Motor neuron (in vitro differentiated cells): ENCODE data around the gene DTNA. TPM values are rescaled to one million over a fixed set of nuclear protein-coding genes. Genes with fewer than 3 reads are reported as not detected.
"Not testable (repeated sequence)": the region's sequence is repeated elsewhere in the genome, so short reads cannot be mapped to it uniquely, and the experiment has no call there.

Experiments used
- ATAC-seq, 8 experiments: fragments of 200-7000 bp; cut with Tn5 transposase; replicated peaks in 6 of 8; 2 replicates each; pipeline ENCODE4 v1.8.0; 2021; ENCODE audit warnings: mild to moderate bottlenecking in 8 of 8, moderate library complexity in 8 of 8
- H3K27ac ChIP-seq, 2 donors: fragments of 250-450 bp; sonication (Bioruptor Pico); 2 replicates each; pipeline ENCODE4 v1.9.0; 2021; ENCODE audit warnings: antibody characterized with exemption in 2 of 2, mild to moderate bottlenecking in 2 of 2, moderate library complexity in 1 of 2
- H3K4me1 ChIP-seq, 2 donors: fragments of 250-450 bp; sonication (Bioruptor Pico); replicated peaks in 1 of 2; 2 replicates each; pipeline ENCODE4 v1.6.1; 2021; ENCODE audit warnings: antibody characterized with exemption in 2 of 2, mild to moderate bottlenecking in 2 of 2, moderate library complexity in 1 of 2
- H3K4me3 ChIP-seq, 5 donors: fragments of 250-450 bp; sonication (Bioruptor Pico); 2 replicates each; pipeline ENCODE4 v1.9.0; 2021; ENCODE audit warnings: antibody characterized with exemption in 5 of 5, mild to moderate bottlenecking in 5 of 5, moderate library complexity in 4 of 5
- WGBS, 10 experiments: fragments of 450-650 bp; shearing (Covaris generic); methylation state at CpG; one replicate each; pipeline ENCODE4 v1.0.0; 2022; 5-methylcytosine and 5-hydroxymethylcytosine counted together
- in situ Hi-C, 9 experiments: fragments of 400-800 bp; cut with MboI; loops; one replicate each; pipeline ENCODE4 v1.15.0; 2021; ENCODE audit warnings: low sequenced_read_pairs in 9 of 9, low pct_unique_long_range_greater_than_20kb in 2 of 9; ENCODE audit not compliant: unreplicated experiment in 9 of 9
- total RNA-seq, 8 experiments: library from RNA; unstranded; fragments of 300-600 nt; gene quantifications; 2 replicates each; pipeline versions ENCODE4 v1.2.3 to v1.2.4, GENCODE V29; 2022

DTNA gene
- total RNA-seq, 8 experiments from 2014 or later = 26.0 to 140 (median 49.2) TPM

GRCh38 chr18:34702814-34703213 lies 7.3 kb upstream of the DTNA start:
- Histone ChIP-seq H3K4me1 (peaks cover 6 to 18% of the 10 kb centered on the region in 2 donors), H3K27ac (no peak overlapping the region), H3K4me3 (no peak overlapping the region)
- WGBS, 10 experiments = 78 to 100% (median 98%) methylated on average over 1 to 3 of the region's 3 CpGs
- in situ Hi-C loops = no loop called here
- ATAC-seq = no peak

- Histone ChIP-seq H3K4me3 (no peak overlapping the region), H3K27ac (no peak overlapping the region), H3K4me1 (peaks cover 11 to 23% of the 10 kb centered on the region in 2 donors)
- in situ Hi-C loops = no loop called here
- WGBS, 10 experiments = 71 to 100% (median 100%) methylated on average over 1 of the region's 1 CpG; no CpG with 5 or more reads in 1 of the 10 experiments
- peak in 4 of 8 experiments; percentile 14 to 83 (median 66) for ATAC-seq
Observed at GRCh38 chr18:34704074-34704473, 6.0 kb upstream of the DTNA start.

DNA sequence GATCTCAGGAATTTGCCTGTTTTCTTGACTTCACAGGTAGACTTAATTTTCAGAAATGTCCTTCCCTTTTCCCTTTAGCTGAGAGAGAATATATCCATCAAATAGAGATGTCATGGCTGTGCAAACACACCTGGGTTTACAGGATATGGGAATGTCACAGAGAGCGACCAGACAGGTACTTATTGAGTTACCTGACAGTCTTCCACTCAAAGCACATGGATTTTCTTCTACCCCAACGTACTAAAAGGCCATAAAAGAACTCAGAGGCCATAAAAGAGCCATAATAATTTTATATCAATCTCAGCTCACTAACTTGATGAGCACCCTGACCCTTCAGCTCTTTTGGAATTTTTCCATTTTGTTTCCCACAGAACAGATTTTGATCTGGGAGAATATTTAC lies 5.3 kb upstream of the DTNA start:
- no peak for ATAC-seq
- in situ Hi-C loops = no loop called here
- WGBS, 10 experiments = 57 to 100% (median 74%) methylated on average over 1 to 2 of the region's 2 CpGs; no CpG with 5 or more reads in 2 of the 10 experiments
- Histone ChIP-seq H3K27ac (no peak overlapping the region), H3K4me3 (no peak overlapping the region), H3K4me1 (peaks cover 18 to 30% of the 10 kb centered on the region in 2 donors)

GRCh38 chr18:34707670-34708069 lies 2.4 kb upstream of the DTNA start:
- no peak overlapping the region for H3K4me3 ChIP-seq
- WGBS, 10 experiments = 0 to 40% (median 6%) methylated on average over 3 to 4 of the region's 4 CpGs; no CpG with 5 or more reads in 2 of the 10 experiments
- no peak overlapping the region for H3K27ac ChIP-seq
- in situ Hi-C loops = no loop called here
- peaks cover 18 to 35% of the 10 kb centered on the region in 2 donors for H3K4me1 ChIP-seq
- ATAC-seq = peak; percentile 5 to 65 (median 50)

- Histone ChIP-seq H3K4me1 (peaks cover 18 to 32% of the 10 kb centered on the region in 2 donors), H3K4me3 (no peak overlapping the region), H3K27ac (no peak overlapping the region)
- WGBS, 10 experiments = 5 to 82% (median 60%) methylated on average over 1 to 3 of the region's 3 CpGs; no CpG with 5 or more reads in 3 of the 10 experiments
- peak in 4 of 8 experiments; percentile 16 to 59 (median 49) for ATAC-seq
- in situ Hi-C loops = no loop called here
Observed at GRCh38 chr18:34709104-34709503, 994 bp upstream of the DTNA start.

- WGBS, 10 experiments = 3 to 68% (median 28%) methylated on average over 2 to 6 of the region's 6 CpGs; no CpG with 5 or more reads in 1 of the 10 experiments
- peak overlapping the region; percentile 11 to 38 (median 29) for H3K4me3 ChIP-seq
- H3K4me1 ChIP-seq = peaks cover 18 to 25% of the 10 kb centered on the region in 2 donors
- in situ Hi-C loops = no loop called here
- H3K27ac ChIP-seq = peak overlapping the region in 1 of 2 donors; percentile 52
- ATAC-seq = peak in 7 of 8 experiments; percentile 3 to 54 (median 30)
Observed at GRCh38 chr18:34710458-34710914, 388 bp downstream of the DTNA start.

GRCh38 chr18:34710934-34711333 lies 836 bp downstream of the DTNA start:
- 8 to 59% (median 34%) methylated on average over 2 to 5 of the region's 5 CpGs; no CpG with 5 or more reads in 1 of the 10 experiments for WGBS, 10 experiments
- in situ Hi-C loops = no loop called here
- ATAC-seq = peak; percentile 29 to 76 (median 62)
- Histone ChIP-seq H3K4me3 (peak overlapping the region; percentile 11 to 38 (median 29)), H3K4me1 (peaks cover 18 to 25% of the 10 kb centered on the region in 2 donors), H3K27ac (peak overlapping the region in 1 of 2 donors; percentile 36)

DNA sequence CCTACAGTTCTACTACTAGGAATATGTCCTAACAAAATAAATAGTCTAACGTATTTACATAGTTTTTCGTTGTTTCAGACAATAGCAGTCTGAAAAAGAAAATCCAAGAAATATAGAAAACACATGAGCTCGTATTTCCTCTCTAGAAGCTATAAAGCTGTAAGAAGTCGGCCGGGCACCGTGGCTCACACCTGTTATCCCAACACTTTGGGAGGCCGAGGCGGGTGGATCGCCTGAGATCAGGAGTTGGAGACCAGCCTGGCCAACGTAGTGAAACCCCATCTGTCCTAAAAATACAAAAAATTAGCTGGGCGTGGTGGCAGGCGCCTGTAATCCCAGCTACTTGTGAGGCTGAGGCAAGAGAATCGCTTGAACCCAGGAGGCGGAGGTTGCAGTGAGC lies 6.0 kb downstream of the DTNA start:
- H3K27ac ChIP-seq, H3K4me3 ChIP-seq, ATAC-seq, in situ Hi-C loops, H3K4me1 ChIP-seq: not testable (repeated sequence)
- WGBS, 10 experiments = 83 to 100% (median 93%) methylated on average over 2 to 14 of the region's 14 CpGs; no CpG with 5 or more reads in 2 of the 10 experiments

- Histone ChIP-seq H3K4me1 (no peaks in the 10 kb centered on the region), H3K4me3 (no peak overlapping the region), H3K27ac (no peak overlapping the region)
- ATAC-seq = peak in 1 of 8 experiments; percentile 45
- in situ Hi-C loops = no loop called here
- 14 to 100% (median 71%) methylated on average over 1 of the region's 1 CpG; no CpG with 5 or more reads in 3 of the 10 experiments for WGBS, 10 experiments
Observed at GRCh38 chr18:34718610-34719009, 8.5 kb downstream of the DTNA start.

GRCh38 chr18:34720220-34720619 lies 10.1 kb downstream of the DTNA start:
- Histone ChIP-seq H3K4me3 (no peak overlapping the region), H3K4me1 (no peaks in the 10 kb centered on the region), H3K27ac (no peak overlapping the region)
- no peak for ATAC-seq
- WGBS, 10 experiments = 80 to 100% (median 89%) methylated on average over 1 of the region's 1 CpG; no CpG with 5 or more reads in 5 of the 10 experiments
- in situ Hi-C loops = no loop called here

- 40 to 100% (median 84%) methylated on average over 2 to 3 of the region's 3 CpGs for WGBS, 10 experiments
- Histone ChIP-seq H3K4me3 (no peak overlapping the region), H3K4me1 (no peaks in the 10 kb centered on the region), H3K27ac (no peak overlapping the region)
- in situ Hi-C loops = no loop called here
- ATAC-seq = no peak
Observed at GRCh38 chr18:34723143-34723542, 13.0 kb downstream of the DTNA start.

DNA sequence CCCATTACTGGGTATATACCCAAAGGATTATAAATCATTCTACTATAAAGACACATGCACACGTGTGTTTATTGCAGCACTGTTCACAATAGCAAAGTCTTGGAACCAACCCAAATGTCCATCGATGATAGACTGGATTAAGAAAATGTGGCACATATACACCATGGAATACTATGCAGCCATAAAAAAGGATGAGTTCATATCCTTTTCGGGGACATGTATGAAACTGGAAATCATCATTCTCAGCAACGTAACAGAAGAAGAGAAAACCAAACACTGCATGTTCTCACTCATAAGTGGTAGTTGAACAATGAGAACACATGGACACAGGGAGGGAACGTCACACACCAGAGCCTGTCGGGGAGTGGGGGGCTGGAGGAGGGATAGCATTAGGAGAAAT lies 15.6 kb downstream of the DTNA start:
- H3K27ac ChIP-seq, ATAC-seq, H3K4me3 ChIP-seq, H3K4me1 ChIP-seq, in situ Hi-C loops: not testable (repeated sequence)
- WGBS, 10 experiments = 87 to 100% (median 94%) methylated on average over 2 to 4 of the region's 6 CpGs; no CpG with 5 or more reads in 2 of the 10 experiments

DNA sequence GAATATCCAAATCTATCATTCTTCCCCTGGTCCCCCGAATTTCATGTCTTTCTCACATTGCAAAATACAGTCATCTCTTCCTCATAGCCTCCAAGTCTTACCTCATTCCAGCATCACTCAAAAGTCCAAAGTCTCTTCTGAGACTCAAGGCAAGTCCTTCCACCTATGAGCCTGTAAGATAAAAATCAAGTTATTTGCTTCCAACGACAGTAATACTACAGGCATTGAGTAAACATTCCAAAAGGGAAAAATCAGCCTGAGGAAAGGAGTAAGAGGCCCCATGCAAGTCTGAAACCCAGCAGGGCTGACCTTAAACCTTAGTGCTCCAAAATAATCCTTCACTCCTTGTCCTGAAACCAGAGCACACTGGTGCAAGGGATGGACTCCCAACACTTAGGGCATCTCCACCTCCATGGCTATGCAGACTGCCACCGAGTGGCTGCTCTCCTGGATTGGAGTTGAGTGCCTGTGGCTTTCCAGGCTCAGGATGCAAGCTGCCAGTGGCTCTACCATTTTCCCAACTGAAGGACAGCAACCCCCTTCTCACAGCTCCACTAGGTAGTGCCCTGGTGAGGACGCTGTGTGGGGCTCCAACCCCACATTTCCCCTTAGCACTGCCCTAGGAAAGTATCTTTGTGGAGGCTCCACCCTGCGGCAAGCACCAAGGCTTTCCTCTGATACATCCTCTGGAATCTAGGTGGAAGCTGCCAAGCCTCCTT lies 16.3 kb downstream of the DTNA start:
- Histone ChIP-seq H3K4me1 (no peaks in the 10 kb centered on the region), H3K4me3 (no peak overlapping the region), H3K27ac (no peak overlapping the region)
- WGBS, 10 experiments = 14 to 100% (median 57%) methylated on average over 1 to 4 of the region's 5 CpGs; no CpG with 5 or more reads in 3 of the 10 experiments
- ATAC-seq = no peak
- in situ Hi-C loops = no loop called here
